CD4-positive, alpha-beta T cell treated with Interleukin-12 subunit alpha and Interleukin-12 subunit beta, for 1 hour (primary cell): ENCODE results near the gene PDLIM5.

ENCODE experiments used
- DNase-seq: peaks from one replicate; pipeline ENCODE4 v3.0.0-alpha.2; 2020

Gene PDLIM5

DNA sequence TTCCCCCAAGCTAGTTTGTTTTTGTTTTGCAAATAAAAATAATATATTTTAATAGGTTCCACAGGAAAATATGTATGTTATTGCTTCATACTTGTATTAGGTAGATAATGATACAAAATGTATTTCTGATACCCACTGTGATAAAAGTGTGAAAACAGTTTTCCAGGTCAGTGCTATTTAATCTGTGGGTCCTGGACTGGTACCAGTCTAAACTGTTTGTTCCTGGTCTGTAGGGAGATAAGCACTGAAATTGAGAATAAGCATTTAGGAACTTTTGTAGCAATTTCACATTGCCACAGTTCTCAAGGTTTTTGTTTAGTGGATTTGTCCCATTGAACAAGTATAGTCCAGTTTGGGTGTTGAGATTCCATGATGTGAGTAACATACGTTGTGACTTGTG lies 110.5 kb downstream of the PDLIM5 start:
- DNase-seq, result no peak

DNA sequence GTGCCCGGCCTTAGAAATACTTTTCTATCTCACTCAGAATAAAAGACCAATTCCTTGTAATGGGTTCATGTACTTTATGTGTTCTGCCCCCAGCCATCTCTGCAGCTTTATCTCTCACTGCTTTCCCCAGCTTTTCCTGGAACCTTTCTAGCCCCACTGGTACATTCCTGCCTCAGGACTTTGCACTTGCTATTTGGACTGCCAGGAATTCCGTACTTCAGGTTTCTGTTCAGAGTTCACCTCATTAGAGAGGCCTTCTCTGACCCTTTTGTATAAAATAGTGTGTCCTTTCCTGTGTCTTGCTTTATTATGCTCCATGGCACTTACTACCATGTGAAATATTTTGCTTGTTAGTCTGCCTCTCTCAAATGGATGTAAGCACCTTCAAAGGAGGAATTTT lies 112.5 kb downstream of the PDLIM5 start:
- no peak for DNase-seq

DNA sequence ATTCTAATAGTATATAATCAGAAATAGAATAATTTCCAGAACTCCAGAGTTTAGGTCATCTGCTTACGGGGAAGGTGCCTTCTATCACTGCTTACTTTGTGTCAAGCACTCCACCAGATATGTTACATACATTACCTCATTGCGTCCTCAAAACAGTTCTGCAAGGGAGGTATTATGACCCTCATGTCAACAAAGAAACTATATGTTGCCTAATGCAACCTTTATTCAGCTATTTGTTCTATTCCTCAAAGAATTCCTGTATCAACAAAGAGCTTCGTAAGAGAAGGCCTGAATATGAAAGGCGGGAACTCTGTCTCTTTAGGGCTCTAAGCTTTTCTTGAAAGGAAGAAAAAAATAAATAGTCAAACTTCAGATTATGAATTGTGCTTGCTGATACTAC lies 114.7 kb downstream of the PDLIM5 start:
- no peak for DNase-seq

DNA sequence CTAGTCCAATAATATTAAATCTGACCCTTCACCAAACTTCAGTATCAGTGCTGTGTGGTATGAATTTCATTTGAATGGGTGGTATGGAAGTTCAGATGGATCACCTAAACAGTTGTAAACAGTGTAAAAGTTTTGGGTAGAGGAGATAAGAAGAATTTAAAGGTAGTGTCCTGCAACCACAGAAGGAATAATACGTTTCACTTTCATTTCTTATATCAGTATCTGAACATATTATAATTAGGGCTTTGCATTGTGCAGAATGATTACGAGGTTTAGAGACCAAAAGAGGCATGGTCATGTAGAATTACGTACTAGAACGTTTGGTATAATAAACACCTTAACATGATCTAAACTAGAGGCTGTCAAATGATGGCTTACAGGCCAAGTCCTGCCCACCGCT lies 116.1 kb downstream of the PDLIM5 start:
- DNase-seq, result no peak

DNA sequence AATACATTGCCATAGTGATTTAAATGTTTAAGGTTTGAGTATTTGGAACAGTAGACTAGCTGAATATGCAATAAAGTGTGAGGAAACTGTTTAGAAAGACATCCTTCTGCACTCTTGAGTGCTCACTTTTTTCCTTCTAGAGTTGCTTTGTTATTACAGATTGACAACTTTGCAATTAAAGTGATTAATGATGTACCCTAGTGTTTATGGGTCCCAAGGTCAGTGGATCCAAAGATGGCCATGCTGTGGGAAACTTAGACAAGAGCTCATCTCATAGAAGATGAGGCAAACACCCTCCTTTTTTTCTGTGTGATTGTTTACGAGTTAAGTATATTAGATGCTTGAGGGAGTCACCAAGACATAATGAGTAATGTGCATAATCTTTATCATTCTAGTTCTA lies 118.8 kb downstream of the PDLIM5 start:
- DNase-seq, result no peak

DNA sequence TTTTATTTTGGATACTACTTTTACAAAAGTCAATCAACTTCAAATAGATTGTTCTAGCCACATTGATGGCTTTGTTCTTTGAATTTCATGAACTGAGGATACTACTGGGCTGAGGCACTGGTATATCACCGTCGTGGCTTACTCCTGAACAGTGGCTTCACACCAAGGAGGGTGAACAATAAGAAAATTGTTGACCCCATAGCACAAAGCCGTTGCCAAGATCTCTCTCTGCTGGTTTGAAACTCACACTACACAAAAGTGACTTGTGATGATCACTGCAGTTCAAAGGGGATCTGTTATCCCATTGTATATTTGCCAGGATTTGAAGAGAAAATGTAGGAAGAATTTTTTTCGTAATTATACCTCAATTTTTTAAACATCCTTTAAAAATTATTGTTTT lies 119.6 kb downstream of the PDLIM5 start:
- DNase-seq, result no peak

DNA sequence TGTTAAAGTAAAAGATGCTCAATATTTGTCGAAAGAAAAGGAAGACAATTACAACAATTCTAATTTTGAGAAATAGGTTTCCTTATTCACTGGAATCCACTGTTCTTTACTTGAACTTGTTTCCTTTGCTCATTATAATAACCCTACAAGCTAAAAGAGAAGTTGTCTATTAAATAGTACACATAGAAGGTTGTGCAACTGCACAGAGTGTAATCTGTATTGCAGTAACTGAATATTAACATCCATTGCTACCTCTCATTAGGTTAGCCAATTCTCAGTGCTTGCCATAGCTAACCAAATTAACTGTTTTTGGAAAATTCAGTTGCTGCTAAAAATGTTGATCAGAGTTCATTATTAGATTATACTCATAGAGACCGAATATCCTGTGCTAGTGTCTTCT lies 120.0 kb downstream of the PDLIM5 start:
- DNase-seq, result no peak

DNA sequence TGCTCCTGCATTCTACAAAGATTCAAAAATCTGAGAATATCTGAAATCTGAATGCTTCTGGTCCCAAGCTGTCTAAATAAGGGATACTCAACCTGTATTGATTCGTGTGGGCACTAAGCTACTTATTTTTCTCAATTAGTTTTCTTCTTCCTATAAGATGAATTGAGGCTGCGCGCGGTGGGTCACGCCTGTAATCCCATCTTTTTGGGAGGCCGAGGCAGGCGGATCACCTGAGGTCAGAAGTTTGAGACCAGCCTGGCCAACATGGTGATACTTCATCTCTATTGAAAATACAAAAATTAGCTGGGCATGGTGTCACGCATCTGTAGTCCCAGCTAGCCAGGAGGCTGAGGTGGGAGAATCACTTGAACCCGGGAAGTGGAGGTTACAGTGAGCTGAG lies 122.3 kb downstream of the PDLIM5 start:
- no peak for DNase-seq

DNA sequence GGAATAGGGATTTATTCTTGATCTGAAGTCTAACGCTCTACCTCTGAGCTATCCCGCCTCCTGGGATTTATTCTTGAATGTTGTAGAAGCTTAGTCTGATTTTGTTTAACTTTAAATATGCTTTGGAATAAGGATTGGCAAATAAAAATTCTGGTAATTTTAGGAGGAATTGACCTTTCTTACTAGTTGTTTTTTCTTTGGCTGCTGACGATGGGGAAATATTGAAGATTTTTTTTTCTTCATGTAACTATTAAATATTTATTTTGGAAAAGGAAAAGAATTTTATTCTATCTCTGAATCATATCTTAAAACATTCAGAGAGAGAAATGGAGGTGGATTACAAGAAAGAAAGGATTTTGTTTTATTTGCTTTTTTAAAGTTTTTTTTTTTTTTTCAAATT lies 122.9 kb downstream of the PDLIM5 start:
- DNase-seq, result no peak

DNA sequence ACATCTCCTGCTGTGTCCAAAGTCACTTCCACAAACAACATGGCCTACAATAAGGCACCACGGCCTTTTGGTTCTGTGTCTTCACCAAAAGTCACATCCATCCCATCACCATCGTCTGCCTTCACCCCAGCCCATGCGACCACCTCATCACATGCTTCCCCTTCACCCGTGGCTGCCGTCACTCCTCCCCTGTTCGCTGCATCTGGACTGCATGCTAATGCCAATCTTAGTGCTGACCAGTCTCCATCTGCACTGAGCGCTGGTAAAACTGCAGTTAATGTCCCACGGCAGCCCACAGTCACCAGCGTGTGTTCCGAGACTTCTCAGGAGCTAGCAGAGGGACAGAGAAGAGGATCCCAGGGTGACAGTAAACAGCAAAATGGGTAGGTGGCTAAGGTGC lies 123.9 kb downstream of the PDLIM5 start:
- no peak for DNase-seq

DNA sequence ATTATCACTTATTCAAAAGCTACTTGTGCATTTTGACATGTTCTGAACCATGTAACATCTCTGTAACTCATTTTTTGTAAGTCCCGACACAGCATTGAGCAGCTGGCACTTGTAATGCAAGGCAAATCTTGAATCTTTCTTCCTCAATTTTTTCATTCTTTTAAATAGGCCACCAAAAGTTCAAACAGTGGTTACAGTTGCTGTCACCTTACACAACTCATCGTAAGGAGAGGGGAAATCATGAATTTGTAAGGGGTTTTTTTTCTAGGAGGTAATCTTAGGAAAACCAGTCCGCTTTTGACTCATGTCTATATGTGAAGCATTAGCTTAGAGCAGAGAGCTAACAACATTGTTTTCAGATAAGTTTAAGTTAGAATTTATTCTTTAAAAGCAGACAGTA lies 124.5 kb downstream of the PDLIM5 start:
- DNase-seq, result no peak

DNA sequence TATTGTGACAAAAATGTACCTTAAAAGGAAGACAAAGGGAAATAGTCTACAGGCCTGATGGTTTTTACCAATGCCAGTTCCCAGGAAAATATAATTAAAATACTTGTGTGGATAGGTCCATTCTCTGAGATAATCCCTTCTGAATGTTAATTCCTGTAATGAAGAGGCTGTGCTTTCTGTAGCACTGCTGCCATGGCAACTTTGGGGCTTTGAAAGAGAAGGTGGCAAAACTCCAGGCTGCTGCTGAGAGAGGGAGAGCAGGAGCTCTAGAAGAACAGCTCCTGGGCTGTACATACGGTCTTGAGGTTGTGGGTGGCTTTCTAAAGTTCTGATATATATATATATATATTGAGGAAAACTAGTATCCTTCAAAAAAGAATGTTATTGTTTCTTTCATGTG lies 125.4 kb downstream of the PDLIM5 start:
- DNase-seq, result no peak

DNA sequence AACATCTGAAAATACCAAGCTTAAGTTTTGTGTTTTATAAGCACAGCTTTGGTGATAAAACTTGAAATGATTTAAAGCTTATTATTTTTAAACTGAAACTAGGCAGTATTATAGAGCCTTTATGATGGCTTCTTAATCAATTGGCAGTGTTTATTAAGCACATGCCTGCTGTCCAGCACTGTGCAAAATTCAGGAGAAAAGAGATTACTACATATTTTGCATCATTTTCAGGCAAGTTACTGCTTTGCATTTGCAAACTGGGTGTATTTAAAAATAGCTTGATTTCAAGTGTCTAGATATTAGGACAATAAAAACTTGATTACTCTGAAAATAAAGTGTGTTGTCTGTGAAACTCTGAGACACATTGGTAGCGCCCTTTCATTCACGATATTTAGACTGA lies 126.5 kb downstream of the PDLIM5 start:
- DNase-seq, result no peak

DNA sequence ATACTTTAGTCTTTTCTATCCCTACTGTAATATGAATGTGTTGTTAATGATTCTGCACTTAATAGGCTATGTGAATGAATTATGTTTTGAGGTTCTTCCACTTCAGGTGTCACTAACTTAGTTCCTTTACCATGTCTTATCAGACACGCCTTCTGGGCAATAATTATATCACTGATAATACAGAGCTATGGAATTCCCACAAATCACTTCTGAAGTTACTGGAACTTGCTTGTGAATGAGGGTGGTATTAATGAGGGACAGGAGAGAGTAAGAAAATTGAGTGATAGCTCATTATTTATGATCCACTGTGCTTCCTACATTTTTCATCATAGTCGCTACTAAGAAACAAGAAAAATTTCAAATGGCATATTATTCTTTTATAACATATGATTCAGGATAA lies 130.0 kb downstream of the PDLIM5 start:
- DNase-seq, result no peak

DNA sequence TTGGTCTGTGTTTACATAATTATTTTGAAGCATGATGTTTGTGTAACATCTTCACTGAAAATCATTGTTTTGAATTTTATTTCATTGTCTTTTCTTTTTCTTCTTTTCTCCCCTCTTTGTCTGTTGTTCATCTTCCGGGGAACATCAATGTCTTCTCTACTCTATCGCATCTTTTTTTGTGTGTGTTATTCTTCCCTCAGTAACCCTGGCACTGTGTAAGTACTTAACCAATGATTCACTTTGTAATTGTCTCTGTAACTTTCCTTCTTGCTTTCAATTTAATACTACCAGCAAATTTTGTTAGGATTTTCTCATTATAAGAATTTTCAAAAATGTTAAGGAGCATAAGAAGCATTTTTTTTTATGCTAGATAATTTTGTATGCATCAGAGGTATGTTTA lies 130.8 kb downstream of the PDLIM5 start:
- no peak for DNase-seq

DNA sequence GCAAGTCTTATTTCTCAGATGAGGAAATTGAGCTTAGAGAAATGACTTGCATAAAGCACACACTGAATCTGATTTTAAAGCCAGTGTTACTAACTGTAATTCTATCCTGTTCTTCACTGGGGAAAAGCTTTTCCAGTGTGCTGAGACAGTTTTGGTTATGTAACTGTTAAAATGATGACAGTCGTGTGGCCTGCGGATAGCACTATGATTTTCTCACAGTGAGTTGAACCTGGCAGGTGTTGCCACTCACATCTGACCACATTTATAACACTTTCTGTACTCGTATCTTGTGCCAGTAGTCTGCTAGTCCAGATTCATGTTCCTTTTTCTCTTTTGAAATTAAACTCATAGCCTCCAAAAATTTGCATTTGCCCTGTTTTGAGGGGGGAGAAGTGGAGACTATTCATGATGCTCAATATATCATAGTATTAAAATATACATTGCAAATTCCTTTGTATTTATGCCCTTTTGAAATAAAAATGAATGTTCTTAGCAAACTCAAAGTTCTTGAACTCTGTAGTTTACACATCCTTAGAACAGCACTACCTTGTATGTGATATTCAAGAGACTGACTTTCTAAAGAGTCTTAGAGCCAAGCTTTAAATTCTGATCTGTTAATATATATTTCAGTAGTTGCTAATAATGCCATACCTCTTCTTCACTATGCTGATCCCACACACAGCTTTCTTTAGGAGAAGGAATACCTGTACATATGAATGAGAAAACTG lies 132.3 kb downstream of the PDLIM5 start:
- DNase-seq, result peak; percentile 7

DNA sequence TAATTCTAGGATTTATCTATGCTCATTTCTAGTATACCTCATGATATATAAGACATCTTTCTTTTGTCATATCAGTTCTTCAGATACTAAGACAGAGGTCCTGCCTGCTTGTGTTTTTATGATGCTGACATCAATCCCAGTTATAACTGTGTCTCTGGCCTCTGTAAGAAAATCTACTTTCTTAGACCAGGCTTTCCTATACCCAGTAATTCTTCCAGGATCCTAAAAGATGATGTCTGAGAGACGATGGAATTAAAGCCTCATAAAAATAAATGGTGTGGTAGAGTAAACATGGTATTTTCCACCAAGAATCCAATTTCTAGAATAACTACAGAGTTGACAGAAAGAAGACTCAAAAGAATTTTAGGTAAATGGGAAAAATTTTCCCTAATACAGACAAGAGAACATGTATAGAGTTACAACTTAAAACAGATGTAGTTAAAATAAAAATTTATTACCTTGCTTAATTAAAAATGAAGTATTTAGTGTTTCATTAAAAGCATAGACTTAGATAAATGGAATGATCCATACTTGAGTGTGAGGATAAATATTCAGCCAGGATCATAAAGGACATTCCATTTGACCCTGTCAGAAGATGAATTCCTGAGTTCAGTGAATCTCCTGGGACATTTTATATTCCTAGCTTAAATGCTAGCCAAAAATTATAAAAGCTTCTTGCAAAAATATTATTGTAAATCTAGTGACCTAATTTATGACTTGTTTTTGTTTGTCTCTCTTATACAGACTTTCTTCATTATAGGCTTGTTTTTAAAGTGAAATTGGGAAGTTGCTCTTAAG lies 137.4 kb downstream of the PDLIM5 start:
- DNase-seq, result no peak

DNA sequence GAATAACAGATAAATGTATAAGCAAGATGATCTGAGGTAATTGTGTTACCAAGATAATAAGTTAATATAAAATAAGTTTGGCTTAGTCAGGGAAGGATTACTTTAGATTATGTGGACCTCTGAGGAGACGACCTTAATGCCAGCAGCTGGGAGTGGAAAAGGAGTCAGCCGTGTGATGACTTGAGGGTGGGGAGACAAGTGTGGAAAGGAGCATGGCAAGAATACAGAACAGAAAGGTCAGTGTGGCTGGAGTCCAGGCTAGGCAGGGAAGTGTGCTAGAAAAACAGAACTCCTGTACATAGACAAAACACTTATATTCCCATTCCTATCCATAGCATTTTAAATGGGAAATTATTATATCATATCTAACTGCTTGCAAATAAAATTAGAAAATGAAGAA lies 138.8 kb downstream of the PDLIM5 start:
- DNase-seq, result no peak

DNA sequence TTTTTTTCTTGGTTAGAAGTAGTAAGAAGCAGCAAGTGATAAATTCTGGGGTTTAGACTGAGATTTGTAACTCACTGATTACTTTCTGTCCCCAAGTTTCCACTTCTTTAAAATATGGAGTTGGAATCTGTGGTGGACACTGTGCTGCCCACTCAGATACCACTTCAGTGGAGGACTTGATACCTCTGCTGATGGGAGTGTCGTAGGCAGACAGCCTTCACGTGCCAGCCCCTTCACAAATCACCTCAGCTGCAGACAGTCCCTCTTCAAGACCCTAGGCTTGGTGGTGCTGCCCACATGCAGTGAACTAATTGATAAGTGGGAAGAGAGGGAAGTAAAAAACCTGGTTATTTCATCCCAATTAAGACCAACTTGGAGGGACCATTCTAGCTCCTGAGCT lies 139.5 kb downstream of the PDLIM5 start:
- no peak for DNase-seq

DNA sequence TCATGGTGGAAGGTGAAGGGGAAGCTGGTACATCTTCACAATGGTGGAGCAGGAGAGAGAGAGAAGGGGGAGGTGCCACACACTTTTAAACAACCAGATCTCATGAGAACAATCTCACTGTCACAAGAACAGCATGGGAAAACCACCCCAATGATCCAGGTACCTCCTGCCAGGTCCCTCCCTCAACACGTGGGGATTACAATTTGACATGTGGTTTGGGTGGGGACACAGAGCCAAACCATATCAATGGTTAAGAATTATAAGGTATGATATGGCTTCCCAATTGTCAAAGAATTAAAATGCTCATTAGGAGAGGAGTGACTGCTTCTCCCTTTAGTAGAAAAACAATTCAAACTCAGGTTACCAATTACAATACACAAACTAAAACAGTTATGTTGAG lies 143.3 kb downstream of the PDLIM5 start:
- DNase-seq, result no peak

DNA sequence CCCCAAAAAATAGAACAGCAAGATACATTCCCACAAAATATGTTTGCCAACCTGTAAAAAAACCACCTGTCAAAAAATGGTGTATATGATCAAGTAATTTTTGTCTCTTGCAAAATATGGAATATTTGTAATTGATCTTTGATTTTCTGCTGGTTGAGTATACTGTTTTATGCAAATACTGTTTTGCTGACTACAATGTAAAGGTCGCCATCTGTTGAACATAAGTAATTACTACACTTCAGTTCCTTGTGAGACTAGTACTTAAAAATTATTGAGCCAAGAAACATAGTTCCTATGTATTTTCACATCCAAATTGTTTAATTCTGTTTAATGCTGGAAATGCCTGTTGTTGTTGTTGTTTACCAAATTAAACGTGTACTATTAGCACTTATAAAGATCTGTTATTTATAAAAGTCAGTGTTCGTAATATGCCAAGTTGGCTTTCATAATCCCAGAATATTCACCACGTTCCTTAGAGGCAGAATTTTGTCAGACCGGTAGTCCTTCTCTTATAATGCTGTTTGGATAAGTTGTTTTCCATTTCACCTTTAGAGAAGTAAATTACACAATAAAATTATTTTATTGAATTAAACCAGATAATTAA lies 144.2 kb downstream of the PDLIM5 start:
- DNase-seq, result peak; percentile 48

DNA sequence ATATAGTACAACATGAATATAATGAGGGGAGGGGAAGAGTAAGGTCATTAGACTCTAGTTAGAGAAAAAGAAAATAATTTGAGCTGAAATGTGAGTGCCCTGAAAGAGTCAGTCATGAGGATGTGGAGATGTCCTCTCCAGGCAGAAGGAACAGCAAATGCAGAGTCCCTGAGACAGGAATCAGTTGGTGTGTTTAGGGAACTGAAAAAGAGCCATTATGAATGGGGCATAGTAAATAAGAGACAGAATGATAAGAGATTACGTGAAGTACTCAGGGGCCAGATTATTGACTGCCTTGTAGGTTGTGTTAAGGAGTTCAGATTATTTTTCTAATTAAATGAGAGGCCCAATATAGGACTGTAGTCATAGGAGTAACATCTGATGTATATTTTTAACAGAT lies 147.0 kb downstream of the PDLIM5 start:
- DNase-seq, result no peak

DNA sequence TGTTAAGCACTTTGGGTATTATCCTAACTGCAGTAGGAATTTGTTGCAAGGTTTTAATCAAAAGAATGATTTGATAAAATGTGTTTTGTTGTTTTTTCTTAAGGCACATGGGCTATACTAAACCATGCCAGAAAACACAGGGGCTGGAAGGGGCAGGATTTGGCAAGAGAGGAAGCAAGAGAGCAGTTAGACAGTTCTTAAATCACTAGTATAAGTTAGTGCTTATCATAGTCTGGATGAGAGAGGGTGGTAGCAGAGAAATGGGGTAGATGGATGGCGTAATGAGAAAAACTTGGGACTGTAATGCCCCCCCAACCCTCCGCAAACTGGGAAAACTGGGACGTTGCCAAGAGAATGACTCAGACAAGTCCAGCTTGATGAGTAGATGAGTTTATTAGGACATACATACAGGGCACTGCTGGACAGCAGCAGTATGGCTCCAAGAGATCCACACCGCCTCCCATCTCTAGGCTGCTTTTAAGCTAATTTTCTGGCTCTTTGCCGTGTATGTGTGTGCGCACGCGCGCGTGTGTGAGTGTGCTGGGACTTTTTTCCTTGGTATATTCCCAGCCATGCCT lies 151.5 kb downstream of the PDLIM5 start:
- no peak for DNase-seq

DNA sequence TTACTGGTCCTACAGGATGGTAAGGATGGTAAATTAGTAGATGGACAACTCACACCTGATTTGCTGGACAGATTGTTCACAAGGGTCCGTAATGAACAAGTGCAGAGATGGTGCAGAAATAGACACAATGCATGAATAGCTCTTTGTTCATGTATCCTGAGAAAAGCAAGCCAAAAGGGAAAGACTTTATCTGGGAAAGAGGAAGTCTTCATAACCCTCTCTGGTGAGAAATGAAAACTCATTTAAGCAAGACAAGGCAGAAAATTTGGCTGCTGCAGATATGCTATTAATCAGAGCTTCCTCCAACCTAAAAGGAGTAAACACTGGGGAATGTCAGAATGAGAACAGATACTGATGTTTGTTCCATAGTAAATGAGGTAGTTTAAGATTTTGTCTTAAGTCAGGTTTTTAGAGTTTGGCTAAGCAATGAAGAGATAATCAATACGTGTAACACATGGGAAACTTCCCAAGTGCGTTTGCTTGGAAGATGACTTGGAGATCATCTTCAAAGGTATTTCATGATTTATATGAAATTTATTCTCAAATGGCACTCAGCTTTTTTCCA lies 153.6 kb downstream of the PDLIM5 start:
- no peak for DNase-seq
